GM23248 (cell line): ENCODE data around the gene DGKA.

ENCODE experiments used
- EZH2 ChIP-seq: fragments of 200-600 bp; sonication (generic); IDR thresholded peaks from 2 replicates; pipeline ENCODE4 v1.6.1; 2018; ENCODE audit warnings: antibody characterized with exemption, mild to moderate bottlenecking; ENCODE audit not compliant: insufficient read depth, poor library complexity, severe bottlenecking
- EZH2phosphoT487 ChIP-seq: fragments of 200-600 bp; sonication (generic); IDR thresholded peaks from 2 replicates; pipeline ENCODE4 v1.6.1; 2018; ENCODE audit warnings: antibody characterized with exemption, moderate library complexity, mild to moderate bottlenecking, low read depth; ENCODE audit not compliant: insufficient read depth

DNA sequence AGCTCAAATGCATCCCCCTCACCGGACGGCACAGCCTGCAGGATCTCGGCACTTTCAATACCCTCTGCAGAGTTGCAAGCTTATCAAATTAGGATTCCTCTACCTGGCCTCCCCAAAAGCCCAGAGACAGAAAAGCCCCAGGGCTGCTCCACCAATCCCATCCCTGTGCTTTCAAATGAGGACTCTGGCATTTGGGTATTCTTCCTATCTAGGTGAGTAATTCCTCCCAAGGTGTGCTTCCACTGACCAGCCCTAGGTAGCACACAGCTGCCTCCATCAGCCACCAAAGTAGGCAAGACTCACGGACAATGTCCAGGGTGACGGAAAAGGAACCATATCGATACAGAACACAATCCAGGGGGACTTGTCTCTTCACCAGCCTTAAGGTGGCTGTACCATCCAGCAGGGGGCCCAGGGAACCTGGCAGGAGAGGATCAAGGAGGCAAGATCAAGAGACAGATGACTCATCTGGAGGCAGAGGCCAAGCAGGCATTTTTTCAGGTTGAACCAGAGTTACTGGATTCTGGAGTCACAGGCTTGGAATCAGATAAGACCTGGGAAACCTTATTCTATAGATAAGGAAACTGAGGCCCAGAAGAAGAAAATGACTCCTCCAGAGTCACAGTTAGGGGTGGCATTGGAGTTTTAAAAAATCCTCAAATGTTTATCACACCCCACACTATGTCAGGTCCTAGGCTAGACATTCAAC is 25.0 kb downstream of the DGKA start:
- TF ChIP-seq EZH2 (no peak), EZH2phosphoT487 (no peak)
